ENCODE measurements around the gene HSPB2. TPM values are rescaled to one million over a fixed set of nuclear protein-coding genes. Genes with fewer than 3 reads are reported as not detected.

Gene HSPB2
- total and polyA plus RNA-seq, 7 donors, result 20.2 to 55.5 (median 25.0) TPM

GRCh38 chr11:111911563-111912401 is 752 bp upstream of the HSPB2 start, which contains the start of gene CRYAB:
Gene CRYAB, minus strand, starts transcription at chr11:111911770. Its CDS starts 46 bp downstream, at chr11:111911724.
- H3K27me3 ChIP-seq (ENCODE audit: insufficient read depth in 3 of 3, low read length in 2 of 3), result no peaks in the 10 kb centered on the region
- TF ChIP-seq, protein P1, sequence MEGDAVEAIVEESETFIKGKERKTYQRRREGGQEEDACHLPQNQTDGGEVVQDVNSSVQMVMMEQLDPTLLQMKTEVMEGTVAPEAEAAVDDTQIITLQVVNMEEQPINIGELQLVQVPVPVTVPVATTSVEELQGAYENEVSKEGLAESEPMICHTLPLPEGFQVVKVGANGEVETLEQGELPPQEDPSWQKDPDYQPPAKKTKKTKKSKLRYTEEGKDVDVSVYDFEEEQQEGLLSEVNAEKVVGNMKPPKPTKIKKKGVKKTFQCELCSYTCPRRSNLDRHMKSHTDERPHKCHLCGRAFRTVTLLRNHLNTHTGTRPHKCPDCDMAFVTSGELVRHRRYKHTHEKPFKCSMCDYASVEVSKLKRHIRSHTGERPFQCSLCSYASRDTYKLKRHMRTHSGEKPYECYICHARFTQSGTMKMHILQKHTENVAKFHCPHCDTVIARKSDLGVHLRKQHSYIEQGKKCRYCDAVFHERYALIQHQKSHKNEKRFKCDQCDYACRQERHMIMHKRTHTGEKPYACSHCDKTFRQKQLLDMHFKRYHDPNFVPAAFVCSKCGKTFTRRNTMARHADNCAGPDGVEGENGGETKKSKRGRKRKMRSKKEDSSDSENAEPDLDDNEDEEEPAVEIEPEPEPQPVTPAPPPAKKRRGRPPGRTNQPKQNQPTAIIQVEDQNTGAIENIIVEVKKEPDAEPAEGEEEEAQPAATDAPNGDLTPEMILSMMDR (IDR thresholded peaks at IDR 0.05), result no peak
- peaks cover 0 to 30% of the 10 kb centered on the region in 2 donors for H3K36me3 ChIP-seq (ENCODE audit: insufficient read depth in 1 of 2, low read depth in 1 of 2)
- DNase-seq (peak; percentile 93 to 97), ATAC-seq (peak; percentile 74 to 85 (median 82))
- H3K4me1 ChIP-seq, result peaks cover 17% of the 10 kb centered on the region
- 12 to 21% (median 20%) methylated on average over 17 of the region's 17 CpGs for WGBS, 3 donors
- peak within 1 kb of the TSS; percentile 82 for H3K4me3 ChIP-seq
- no peaks in the 10 kb centered on the region for H3K9me3 ChIP-seq
- peak within 1 kb of the TSS; percentile 95 for H3K27ac ChIP-seq
- intact Hi-C loops (cut with DNase I), result loop anchor here (5.0 kb wide), 1 partner anchor 34 kb away; the partner anchor contains the start of genes CFAP68 (in 2 of the 2) and FDXACB1 (in 2 of the 2)

DNA sequence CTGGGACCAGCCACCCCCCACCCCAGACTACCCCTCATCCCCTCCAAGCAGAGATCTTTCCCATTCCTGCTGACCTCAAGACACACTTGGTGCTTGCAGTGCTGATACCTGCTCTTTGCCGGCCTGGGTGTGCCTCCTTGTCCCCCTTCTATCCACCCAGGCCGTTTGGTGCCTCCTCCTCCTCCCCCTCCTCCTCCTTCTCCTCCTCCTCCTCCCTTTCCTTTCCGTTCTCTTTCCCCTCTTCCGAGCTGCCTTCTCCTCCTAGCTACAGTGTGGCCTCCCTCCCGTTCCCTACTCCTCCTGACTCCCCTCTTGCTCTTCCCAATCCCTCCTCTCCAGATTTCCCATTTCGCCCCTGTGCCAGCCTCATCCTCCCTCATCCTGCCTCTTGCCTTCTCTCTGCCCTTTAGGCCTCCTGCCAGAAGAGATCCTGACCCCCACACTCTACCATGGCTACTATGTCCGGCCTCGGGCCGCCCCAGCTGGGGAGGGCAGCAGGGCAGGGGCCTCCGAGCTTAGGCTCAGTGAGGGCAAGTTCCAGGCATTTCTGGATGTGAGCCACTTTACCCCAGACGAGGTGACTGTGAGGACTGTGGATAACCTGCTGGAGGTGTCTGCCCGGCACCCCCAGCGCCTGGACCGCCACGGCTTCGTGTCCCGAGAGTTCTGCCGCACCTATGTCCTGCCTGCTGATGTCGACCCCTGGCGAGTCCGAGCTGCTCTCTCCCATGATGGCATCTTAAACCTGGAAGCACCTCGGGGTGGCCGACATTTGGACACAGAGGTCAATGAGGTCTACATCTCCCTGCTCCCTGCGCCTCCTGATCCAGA is 712 bp downstream of the HSPB2 start:
- Histone ChIP-seq H3K27me3 (ENCODE audit: insufficient read depth in 3 of 3, low read length in 2 of 3) (no peaks in the 10 kb centered on the region), H3K4me1 (peaks cover 30% of the 10 kb centered on the region), H3K36me3 (ENCODE audit: insufficient read depth in 1 of 2, low read depth in 1 of 2) (peaks cover 0 to 25% of the 10 kb centered on the region in 2 donors), H3K27ac (peak overlapping the region; percentile 95), H3K4me3 (peak overlapping the region; percentile 82), H3K9me3 (no peaks in the 10 kb centered on the region)
- intact Hi-C loops (cut with DNase I), result loop anchor here (5.0 kb wide), 1 partner anchor 36 kb away; the partner anchor contains the start of genes CFAP68 (in 2 of the 2) and FDXACB1 (in 2 of the 2)
- TF ChIP-seq, protein P1 (IDR thresholded peaks at IDR 0.05), result no peak
- ATAC-seq, result peak in 3 of 4 donors; percentile 9 to 24 (median 9)
- 17 to 25% (median 24%) methylated on average over 23 to 24 of the region's 24 CpGs for WGBS, 3 donors
- DNase-seq, result peak in 1 of 2 donors; percentile 63

DNA sequence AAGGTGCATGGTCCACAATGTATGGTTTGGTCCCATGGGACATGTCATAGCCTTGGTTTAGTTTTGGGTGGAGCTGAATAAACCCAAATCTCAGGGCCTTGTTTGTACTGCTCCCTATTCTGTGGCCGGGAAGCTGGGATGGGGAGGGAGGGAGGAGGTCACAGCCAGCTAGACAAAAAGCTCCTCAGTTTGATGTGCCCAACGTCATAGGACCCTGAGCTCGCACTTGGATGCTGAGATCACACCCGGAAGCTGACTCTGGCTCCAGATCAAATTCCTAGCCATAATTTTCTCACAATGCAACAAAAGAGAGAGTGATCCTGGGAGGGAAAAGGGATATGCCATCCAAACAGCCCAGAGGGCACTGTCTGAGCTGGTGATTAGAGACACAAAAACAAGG is 1.5 kb downstream of the HSPB2 start:
- peak; percentile 51 to 69 for DNase-seq
- ATAC-seq, result no peak
- intact Hi-C loops (cut with DNase I), result loop anchor here (5.0 kb wide), 1 partner anchor 37 kb away; the partner anchor contains the start of genes CFAP68 (in 2 of the 2) and FDXACB1 (in 2 of the 2)

DNA sequence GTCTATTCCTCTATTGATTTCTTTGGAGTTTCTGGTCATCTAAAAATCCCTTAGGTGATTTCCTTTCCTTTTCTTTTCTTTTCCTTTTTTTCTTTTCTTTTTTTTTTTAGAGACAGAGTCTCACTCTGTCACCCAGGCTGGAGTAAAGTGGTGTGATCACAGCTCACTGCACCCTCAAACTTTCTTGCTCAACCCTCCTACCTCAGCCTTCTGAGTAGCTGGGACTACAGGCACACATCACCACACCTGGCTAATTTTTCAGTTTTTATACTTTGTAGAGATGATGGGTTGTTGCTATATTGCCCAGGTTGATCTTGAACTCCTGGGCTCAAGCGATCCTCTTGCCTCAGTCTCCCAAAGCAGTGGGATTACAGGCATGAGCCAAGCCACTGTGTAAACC is 4.2 kb downstream of the HSPB2 start:
- H3K4me3 ChIP-seq, result no peak overlapping the region
- peak overlapping the region; percentile 91 for H3K27ac ChIP-seq
- H3K9me3 ChIP-seq, result no peaks in the 10 kb centered on the region
- intact Hi-C loops (cut with DNase I), result no loop called here
- no peaks in the 10 kb centered on the region for H3K36me3 ChIP-seq (ENCODE audit: insufficient read depth in 1 of 2, low read depth in 1 of 2)
- WGBS, 3 donors, result 92 to 100% (median 96%) methylated on average over 1 of the region's 1 CpG
- TF ChIP-seq, protein P1 (IDR thresholded peaks at IDR 0.05), result no peak
- H3K27me3 ChIP-seq (ENCODE audit: insufficient read depth in 3 of 3, low read length in 2 of 3), result no peaks in the 10 kb centered on the region
- DNase-seq (no peak), ATAC-seq (no peak)
- H3K4me1 ChIP-seq, result peaks cover 55% of the 10 kb centered on the region

More for the DNA sequence above, 1.5 kb downstream of the HSPB2 start:
- H3K4me1 ChIP-seq, result peaks cover 36% of the 10 kb centered on the region
- peaks cover 0 to 18% of the 10 kb centered on the region in 2 donors for H3K36me3 ChIP-seq (ENCODE audit: insufficient read depth in 1 of 2, low read depth in 1 of 2)
- H3K27me3 ChIP-seq (ENCODE audit: insufficient read depth in 3 of 3, low read length in 2 of 3), result no peaks in the 10 kb centered on the region
- peak overlapping the region; percentile 82 for H3K4me3 ChIP-seq
- H3K27ac ChIP-seq, result peak overlapping the region; percentile 95
- TF ChIP-seq, protein P1 (IDR thresholded peaks at IDR 0.05), result no peak
- WGBS, 3 donors, result 5 to 16% (median 15%) methylated on average over 4 of the region's 4 CpGs
- H3K9me3 ChIP-seq, result no peaks in the 10 kb centered on the region
